GM19463 (cell line): ENCODE measurements around the gene POP7.
"Not testable (repeated sequence)": the region's sequence is repeated elsewhere in the genome, so short reads cannot be mapped to it uniquely, and the experiment has no call there.

Source experiments
- ATAC-seq: cut with Tn5 transposase; IDR thresholded peaks from one replicate; pipeline ENCODE4 v1.9.1; 2021; ENCODE audit warnings: mild to moderate bottlenecking, moderate library complexity; ENCODE audit not compliant: unreplicated experiment

Gene POP7

DNA sequence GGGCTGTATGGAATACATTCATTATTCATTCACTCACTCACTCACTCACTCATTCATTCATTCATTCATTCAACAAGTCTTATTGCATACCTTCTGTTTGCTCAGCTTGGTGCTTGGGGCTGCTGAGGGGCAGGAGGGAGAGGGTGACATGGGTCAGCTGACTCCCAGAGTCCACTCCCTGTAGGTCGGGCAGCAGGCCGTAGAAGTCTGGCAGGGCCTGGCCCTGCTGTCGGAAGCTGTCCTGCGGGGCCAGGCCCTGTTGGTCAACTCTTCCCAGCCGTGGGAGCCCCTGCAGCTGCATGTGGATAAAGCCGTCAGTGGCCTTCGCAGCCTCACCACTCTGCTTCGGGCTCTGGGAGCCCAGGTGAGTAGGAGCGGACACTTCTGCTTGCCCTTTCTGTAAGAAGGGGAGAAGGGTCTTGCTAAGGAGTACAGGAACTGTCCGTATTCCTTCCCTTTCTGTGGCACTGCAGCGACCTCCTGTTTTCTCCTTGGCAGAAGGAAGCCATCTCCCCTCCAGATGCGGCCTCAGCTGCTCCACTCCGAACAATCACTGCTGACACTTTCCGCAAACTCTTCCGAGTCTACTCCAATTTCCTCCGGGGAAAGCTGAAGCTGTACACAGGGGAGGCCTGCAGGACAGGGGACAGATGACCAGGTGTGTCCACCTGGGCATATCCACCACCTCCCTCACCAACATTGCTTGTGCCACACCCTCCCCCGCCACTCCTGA, 16.7 kb downstream of the POP7 start:
- no peak for ATAC-seq

DNA sequence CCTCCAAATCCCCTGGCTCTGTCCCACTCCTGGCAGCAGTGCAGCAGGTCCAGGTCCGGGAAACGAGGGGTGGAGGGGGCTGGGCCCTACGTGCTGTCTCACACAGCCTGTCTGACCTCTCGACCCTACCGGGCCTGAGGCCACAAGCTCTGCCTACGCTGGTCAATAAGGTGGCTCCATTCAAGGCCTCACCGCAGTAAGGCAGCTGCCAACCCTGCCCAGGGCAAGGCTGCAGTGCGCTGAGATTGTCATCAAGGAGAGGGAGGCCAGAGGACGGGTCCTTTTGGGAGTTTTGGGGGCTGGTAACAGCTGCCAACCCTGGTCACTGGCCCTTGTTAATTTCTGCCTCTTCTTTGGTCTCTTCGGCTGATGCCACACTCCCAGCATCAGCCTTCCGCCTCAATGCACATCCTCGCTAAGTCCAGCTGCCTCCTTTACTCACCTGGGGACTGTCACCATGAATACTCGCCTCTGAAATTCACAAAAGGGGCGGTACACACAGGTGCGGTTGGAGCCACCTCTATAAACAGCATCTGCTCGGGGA, 17.9 kb downstream of the POP7 start:
- ATAC-seq: no peak

DNA sequence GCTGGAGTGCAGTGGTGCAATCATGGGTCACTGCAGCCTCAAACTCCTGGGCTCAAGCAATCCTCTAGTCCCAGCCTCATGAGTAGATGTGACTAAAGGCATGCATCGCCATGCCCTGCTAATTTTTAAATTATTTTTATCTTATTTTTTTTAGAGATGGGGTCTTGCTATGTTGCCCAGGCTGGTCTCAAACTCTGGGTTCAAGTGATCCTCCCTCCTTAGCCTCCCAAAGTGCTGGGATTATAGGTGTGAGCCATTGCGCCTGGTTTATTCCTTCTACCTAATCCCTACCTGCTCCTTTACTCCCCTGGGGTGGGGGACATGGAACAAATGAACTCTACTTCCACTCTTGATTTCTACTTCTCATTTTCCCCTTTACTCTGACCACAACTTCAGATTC, 18.4 kb downstream of the POP7 start:
- not testable (repeated sequence) for ATAC-seq

DNA sequence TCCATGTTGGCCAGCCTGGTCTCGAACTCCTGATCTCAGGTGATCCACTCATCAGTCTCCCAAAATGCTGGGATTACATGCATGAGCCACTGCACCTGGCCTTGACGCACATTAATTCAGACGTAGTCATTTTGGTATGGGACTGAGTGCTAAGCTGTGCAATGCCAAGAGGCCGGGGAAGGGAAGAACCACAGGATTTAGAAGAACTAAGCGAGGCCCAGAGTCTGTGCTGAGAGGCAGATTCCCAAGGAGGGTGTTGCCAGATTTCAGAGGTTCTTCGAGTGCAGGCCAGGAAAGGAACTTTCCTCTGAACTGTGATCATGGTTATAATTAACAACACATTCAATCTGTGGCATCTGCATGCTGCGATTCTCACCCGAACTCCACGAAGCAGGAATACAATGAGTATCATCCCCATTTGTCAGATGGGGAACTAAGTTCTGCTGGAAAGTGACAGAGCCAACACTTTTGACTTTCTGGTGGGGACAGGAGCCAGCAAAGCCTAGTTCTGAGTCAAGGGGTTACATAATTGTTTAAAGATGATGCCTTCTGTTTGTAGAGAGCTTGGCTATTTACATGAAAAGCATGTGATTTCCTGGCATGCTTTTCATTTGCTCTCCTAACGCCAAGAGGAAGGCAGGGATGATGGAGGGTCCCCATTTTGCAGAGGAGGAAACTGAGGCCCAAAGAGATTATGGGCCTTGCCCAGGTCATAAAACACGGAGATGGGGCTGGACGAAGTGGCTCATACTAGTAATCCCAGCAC, 21.3 kb downstream of the POP7 start:
- ATAC-seq: no peak

DNA sequence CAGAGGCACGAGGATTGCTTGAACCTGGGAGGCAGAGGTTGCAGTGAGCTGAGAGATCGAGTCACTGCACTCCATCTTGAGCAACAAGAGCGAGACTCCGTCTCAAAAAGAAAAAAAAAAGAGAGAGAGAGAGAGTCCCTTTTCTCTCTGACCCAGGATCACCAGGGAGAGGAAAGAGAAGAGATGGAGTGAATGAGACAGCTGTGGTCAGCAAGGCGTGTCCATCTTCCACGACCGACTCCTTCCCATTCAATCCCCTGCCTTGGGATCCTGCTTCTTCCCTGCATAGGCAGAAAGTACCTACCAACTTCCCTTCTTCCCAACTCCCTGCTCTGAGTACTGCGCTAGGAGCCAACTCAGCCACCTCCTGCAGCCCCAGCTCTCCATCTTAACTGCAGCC, 22.3 kb downstream of the POP7 start:
- no peak for ATAC-seq

DNA sequence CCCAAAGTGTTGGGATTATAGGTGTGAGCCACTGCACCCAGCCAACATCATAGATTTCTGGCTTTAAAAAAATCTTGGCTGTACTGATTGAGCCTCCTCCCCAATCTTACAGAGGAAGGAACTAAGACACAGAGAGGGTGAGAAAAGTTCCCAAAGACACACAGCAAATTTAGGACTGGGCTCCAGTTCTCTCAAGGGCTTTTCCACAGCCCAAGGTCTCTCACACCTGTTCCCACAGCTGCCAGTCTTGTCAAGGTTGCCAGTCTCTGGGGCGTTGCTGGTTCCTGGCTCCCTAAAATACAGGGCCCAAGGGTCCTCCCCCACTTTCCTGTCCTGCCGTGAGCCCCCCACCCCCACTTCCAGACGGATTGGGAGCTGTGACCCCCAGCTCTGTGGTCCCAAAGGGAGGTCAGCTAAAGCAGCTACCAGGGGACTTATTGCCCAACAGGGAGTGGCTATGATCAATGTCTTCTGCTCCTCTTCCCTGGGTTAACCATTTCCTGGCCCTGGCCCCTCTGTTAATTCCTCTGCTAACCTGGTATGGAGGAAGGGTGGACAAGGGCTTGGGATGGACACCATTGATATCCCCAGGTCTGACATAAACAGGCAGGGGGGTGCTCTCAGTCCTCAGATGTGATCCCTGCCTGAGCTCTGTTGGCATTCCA, 24.3 kb downstream of the POP7 start:
- ATAC-seq: no peak

DNA sequence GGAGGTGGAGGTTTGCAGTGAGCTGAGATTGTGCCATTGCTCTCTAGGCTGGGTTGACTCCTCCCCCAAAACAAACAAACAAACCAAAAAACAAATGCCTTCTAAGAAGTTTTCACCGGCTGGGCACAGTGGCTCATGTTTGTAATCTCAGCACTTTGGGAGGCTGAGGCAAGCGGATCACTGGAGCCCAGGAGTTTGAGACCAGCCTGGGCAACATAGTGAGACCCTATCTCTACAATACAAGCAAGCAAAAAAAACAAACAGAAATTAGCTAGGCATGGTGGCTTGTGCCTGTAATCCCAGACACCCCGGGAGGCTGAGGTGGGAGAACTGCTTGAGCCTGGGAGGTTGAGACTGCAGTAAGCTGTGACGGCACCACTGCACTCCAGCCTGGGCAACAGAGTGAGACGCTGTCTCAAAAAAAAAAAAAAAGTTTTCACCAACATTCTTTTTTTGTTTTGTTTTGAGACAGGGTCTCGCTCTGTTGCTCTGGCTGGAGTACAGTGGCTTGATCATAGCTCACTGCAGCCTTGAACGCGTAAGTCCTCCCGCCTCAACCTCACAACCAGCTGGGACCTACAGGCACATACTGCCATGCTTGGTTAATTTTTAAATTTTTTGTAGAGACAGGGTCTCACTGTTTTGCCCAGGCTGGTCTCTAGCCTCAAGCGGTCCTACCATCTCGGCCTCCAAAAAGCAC, 26.2 kb downstream of the POP7 start:
- no peak for ATAC-seq

DNA sequence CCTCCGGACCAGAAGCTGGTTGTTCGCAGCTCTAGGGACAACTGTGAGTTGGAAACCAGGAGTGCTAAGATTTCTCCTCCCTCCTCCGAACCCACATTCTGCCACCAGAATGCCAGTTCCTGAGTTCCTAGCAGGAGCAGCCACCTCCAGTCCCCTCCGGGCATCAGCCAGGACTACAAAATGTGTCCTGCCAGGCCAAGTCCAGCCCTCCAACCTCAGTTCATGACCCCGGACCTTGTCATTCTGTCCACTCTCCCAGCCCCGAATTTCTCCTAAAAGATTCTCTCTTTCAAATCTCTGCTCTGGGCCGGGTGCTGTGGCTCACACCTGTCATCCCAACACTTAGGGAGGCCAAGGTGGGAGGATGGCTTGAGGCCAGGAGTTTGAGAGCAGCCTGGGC, 29.8 kb downstream of the POP7 start:
- no peak for ATAC-seq

DNA sequence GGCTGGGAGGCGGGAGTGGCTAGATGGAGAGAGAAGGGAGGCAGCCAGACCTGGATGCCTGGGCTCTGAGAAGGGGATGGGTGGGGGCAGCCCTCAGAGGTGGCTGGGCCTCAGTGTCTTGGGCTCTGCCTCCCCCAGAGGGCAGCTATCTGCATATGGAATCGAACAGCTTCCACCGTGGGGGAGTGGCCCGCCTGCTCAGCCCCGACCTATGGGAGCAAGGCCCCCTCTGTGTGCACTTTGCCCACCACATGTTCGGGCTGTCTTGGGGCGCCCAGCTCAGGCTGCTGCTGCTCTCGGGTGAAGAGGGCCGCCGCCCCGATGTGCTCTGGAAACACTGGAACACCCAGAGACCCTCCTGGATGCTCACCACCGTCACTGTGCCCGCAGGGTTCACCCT, 30.8 kb downstream of the POP7 start:
- no peak for ATAC-seq

DNA sequence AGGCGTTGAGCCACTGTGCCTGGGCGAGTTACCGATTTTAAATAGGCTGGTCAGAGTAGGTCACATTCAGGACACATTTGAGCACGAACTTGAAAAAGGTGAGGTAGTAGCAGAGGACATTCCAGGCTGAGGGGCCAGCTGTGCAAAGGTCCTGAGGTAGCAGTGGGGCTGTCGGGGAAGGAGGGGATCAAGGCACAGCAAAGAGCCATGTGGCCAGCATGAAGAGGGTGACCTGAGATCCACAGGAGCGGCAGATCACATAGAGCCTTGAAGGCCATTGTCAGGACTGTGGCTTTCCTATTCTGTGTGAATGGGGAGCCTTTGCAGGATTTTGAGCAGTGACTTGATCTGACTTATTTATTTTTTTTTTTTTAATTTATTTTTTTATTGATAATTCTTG, 34.0 kb downstream of the POP7 start:
- no peak for ATAC-seq

DNA sequence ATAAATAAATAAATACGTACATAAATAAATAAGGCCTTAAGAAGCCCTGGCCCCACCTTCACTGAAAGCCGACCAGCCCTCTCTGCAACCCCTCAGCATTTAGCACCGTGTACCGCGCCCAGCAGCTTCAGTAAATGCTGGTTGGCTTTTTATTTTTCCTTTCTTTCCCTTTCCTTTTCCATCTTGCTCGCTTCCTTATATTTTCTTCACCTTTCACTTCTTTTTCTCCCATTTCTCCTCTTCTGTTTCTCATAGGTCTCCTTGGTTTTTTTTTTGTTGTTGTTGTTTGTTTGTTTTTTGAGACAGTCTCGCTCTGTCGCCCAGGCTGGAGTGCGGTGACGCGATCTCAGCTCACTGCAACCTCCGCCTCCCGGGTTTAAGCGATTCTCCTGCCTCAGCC, 38.7 kb downstream of the POP7 start:
- ATAC-seq: no peak

DNA sequence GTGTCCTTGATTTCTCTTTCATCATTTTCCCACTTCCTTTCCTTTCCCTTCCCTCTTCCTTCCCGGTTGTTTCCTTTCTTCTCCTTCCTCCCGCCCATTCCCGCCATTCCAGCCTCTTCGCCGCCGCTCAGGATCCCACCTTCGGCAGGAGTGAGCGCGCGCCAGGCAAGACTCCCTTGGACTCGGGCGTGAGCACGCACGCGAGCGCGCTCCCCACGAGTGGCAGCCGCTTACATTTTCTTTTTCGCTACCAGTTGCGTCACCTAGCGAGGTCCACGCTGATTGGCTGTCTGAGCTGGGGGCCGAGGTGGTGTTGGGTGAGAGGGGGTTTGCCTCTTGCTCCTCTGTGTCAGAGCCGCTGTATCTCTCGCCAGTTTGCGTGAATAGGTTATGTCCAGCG, 39.3 kb downstream of the POP7 start:
- no peak for ATAC-seq

DNA sequence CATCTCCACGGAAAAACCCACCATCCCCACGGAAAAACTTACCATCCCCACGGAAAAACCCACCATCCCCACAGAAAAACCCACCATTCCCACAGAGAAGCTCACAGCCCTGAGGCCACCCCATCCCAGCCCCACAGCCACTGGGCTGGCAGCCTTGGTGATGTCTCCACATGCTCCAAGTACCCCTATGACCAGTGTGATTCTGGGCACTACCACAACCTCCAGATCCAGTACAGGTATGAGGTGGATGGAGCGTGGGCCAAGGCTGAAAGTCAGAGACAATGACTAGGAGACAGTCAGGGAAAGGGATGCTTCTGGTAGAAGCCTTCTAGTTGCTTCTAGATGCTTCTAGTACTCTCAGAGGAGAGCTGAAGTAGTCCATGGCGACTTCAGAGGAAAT, 47.1 kb downstream of the POP7 start:
- ATAC-seq: no peak

DNA sequence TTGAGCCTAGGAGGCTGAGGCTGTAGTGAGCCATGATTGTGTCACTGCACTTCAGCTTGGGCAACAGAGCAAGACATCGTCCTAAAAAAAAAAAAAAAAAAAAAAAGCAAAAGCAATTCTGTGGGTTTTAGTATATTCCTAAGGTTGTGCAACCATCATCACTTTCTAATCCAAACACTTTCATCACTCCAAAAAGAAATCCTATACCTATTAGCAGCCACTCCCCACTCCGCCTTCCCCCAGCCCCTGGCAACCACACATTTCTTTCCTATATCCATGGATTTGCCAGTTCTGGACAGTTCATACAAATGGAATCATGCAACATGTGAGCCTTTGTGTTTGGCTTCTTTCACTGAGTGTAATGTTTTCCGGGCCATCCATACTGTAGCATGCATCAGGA, 47.8 kb downstream of the POP7 start:
- ATAC-seq: no peak
